ENCODE results near the gene SEH1L.
A peak's percentile ranks its signal among the peaks of the same experiment; 100 is the strongest.

The SEH1L gene

GRCh38 chr18:12921178-12921577 is 26.6 kb upstream of the SEH1L start:
- Histone ChIP-seq H3K27me3 (ENCODE audit: insufficient read depth, low read length, poor library complexity) (no peaks in the 10 kb centered on the region), H3K79me2 (ENCODE audit: insufficient read depth, low read length) (no peaks in the 10 kb centered on the region), H3K4me3 (ENCODE audit: low read depth in 1 of 2, low read length in 2 of 2) (no peak overlapping the region), H3K4me2 (ENCODE audit: insufficient read depth, low read length) (peak overlapping the region; percentile 3; the same call in 1 of the 2 replicates), H3K27ac (ENCODE audit: low read length) (0 out of 2 replicates have a peak overlapping the region, but pooled peaks have one; percentile 3), H4K20me1 (ENCODE audit: insufficient read depth, low read length) (no peaks in the 10 kb centered on the region), H3K36me3 (ENCODE audit: insufficient read depth, low read length) (no peaks in the 10 kb centered on the region), H3K9ac (ENCODE audit: low read depth, low read length) (no peak overlapping the region), H2AFZ (ENCODE audit: low read depth, low read length) (peak overlapping the region; percentile 1), H3K4me1 (ENCODE audit: insufficient read depth, low read length) (peaks cover 9% of the 10 kb centered on the region), H3K9me3 (ENCODE audit: insufficient read depth, low read length, severe bottlenecking) (no peaks in the 10 kb centered on the region)
- DNase-seq: no peak
- peak; percentile 70 for ATAC-seq (ENCODE audit: insufficient read depth, low read depth)
- TF ChIP-seq EZH2 (IDR thresholded peaks at IDR 0.05; ENCODE audit: borderline replicate concordance, low read depth, low read length, severe bottlenecking): no peak
- no peak for TF ChIP-seq CTCF (IDR thresholded peaks at IDR 0.05; ENCODE audit: borderline replicate concordance, extremely low read depth, low read length, poor library complexity, severe bottlenecking)

- H4K20me1 ChIP-seq (ENCODE audit: insufficient read depth, low read length): no peaks in the 10 kb centered on the region
- no peak overlapping the region for H3K4me2 ChIP-seq (ENCODE audit: insufficient read depth, low read length)
- H3K4me3 ChIP-seq (ENCODE audit: low read depth in 1 of 2, low read length in 2 of 2): no peak overlapping the region
- DNase-seq: no peak
- H3K36me3 ChIP-seq (ENCODE audit: insufficient read depth, low read length): no peaks in the 10 kb centered on the region
- no peak for ATAC-seq (ENCODE audit: insufficient read depth, low read depth)
- H3K4me1 ChIP-seq (ENCODE audit: insufficient read depth, low read length): peaks cover 9% of the 10 kb centered on the region
- no peak overlapping the region for H3K9ac ChIP-seq (ENCODE audit: low read depth, low read length)
- H3K9me3 ChIP-seq (ENCODE audit: insufficient read depth, low read length, severe bottlenecking): no peaks in the 10 kb centered on the region
- no peaks in the 10 kb centered on the region for H3K79me2 ChIP-seq (ENCODE audit: insufficient read depth, low read length)
- H3K27ac ChIP-seq (ENCODE audit: low read length): no peak overlapping the region
- no peak for TF ChIP-seq EZH2 (IDR thresholded peaks at IDR 0.05; ENCODE audit: borderline replicate concordance, low read depth, low read length, severe bottlenecking)
- no peak overlapping the region for H2AFZ ChIP-seq (ENCODE audit: low read depth, low read length)
- no peaks in the 10 kb centered on the region for H3K27me3 ChIP-seq (ENCODE audit: insufficient read depth, low read length, poor library complexity)
Observed at GRCh38 chr18:12922266-12922665, 25.5 kb upstream of the SEH1L start.

GRCh38 chr18:12924616-12925015 is 23.2 kb upstream of the SEH1L start:
- Histone ChIP-seq H3K27ac (ENCODE audit: low read length) (no peak overlapping the region), H4K20me1 (ENCODE audit: insufficient read depth, low read length) (no peaks in the 10 kb centered on the region), H3K4me3 (ENCODE audit: low read depth in 1 of 2, low read length in 2 of 2) (no peak overlapping the region), H3K79me2 (ENCODE audit: insufficient read depth, low read length) (no peaks in the 10 kb centered on the region), H3K9me3 (ENCODE audit: insufficient read depth, low read length, severe bottlenecking) (no peaks in the 10 kb centered on the region), H2AFZ (ENCODE audit: low read depth, low read length) (no peak overlapping the region), H3K36me3 (ENCODE audit: insufficient read depth, low read length) (no peaks in the 10 kb centered on the region), H3K4me2 (ENCODE audit: insufficient read depth, low read length) (no peak overlapping the region), H3K9ac (ENCODE audit: low read depth, low read length) (no peak overlapping the region), H3K4me1 (ENCODE audit: insufficient read depth, low read length) (peaks cover 9% of the 10 kb centered on the region), H3K27me3 (ENCODE audit: insufficient read depth, low read length, poor library complexity) (no peaks in the 10 kb centered on the region)
- ATAC-seq (ENCODE audit: insufficient read depth, low read depth): no peak
- TF ChIP-seq EZH2 (IDR thresholded peaks at IDR 0.05; ENCODE audit: borderline replicate concordance, low read depth, low read length, severe bottlenecking) (no peak), CTCF (IDR thresholded peaks at IDR 0.05; ENCODE audit: borderline replicate concordance, extremely low read depth, low read length, poor library complexity, severe bottlenecking) (no peak)
- DNase-seq: no peak

- no peaks in the 10 kb centered on the region for H4K20me1 ChIP-seq (ENCODE audit: insufficient read depth, low read length)
- no peak overlapping the region for H2AFZ ChIP-seq (ENCODE audit: low read depth, low read length)
- ATAC-seq (ENCODE audit: insufficient read depth, low read depth) (no peak), DNase-seq (no peak)
- H3K36me3 ChIP-seq (ENCODE audit: insufficient read depth, low read length): no peaks in the 10 kb centered on the region
- no peaks in the 10 kb centered on the region for H3K9me3 ChIP-seq (ENCODE audit: insufficient read depth, low read length, severe bottlenecking)
- H3K9ac ChIP-seq (ENCODE audit: low read depth, low read length): no peak overlapping the region
- H3K79me2 ChIP-seq (ENCODE audit: insufficient read depth, low read length): no peaks in the 10 kb centered on the region
- no peaks in the 10 kb centered on the region for H3K27me3 ChIP-seq (ENCODE audit: insufficient read depth, low read length, poor library complexity)
- no peak overlapping the region for H3K27ac ChIP-seq (ENCODE audit: low read length)
- no peak overlapping the region for H3K4me3 ChIP-seq (ENCODE audit: low read depth in 1 of 2, low read length in 2 of 2)
- H3K4me1 ChIP-seq (ENCODE audit: insufficient read depth, low read length): no peaks in the 10 kb centered on the region
- no peak for TF ChIP-seq EZH2 (IDR thresholded peaks at IDR 0.05; ENCODE audit: borderline replicate concordance, low read depth, low read length, severe bottlenecking)
- no peak for TF ChIP-seq CTCF (IDR thresholded peaks at IDR 0.05; ENCODE audit: borderline replicate concordance, extremely low read depth, low read length, poor library complexity, severe bottlenecking)
- no peak overlapping the region for H3K4me2 ChIP-seq (ENCODE audit: insufficient read depth, low read length)
Observed at GRCh38 chr18:12928206-12928605, 19.6 kb upstream of the SEH1L start.
